Urothelium cell line (cell line): ENCODE data around the gene FAM117B.
"Not testable (repeated sequence)": the region's sequence is repeated elsewhere in the genome, so short reads cannot be mapped to it uniquely, and the experiment has no call there.

Experiments
- DNase-seq: peaks from one replicate; pipeline ENCODE4 v3.0.0; 2011; ENCODE audit warnings: low spot score, mixed read lengths
- FAIRE-seq: peaks from 2 replicates; lab custom pipeline; 2011; peaks lifted over from hg19 to GRCh38; lab: Jason Lieb, UNC

The FAM117B gene

GRCh38 chr2:202807431-202808138 lies 172.8 kb downstream of the FAM117B start:
- not testable (repeated sequence) for DNase-seq, FAIRE-seq

- FAIRE-seq (no peak), DNase-seq (no peak)
These were observed 174.0 kb downstream of the FAM117B start for GRCh38 chr2:202808754-202809153.

DNA sequence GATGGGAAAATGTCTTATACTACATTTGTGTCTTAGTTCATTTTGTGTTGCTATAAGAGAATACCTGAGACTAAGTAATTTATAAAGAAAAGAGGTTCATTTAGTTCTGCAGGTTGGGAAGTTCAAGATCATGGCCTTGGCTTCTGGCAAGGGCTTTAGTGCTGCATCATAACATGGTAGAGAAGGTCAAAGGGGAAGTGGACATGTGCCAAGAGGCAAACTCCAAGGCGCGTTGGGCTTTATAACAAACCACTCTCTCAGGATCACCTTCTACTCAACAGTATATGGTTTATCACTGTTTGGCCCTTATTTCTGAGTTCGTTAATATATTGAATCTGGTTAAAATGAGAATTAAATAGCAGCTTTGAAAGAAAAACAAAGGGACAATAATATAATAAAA lies 178.6 kb downstream of the FAM117B start:
- DNase-seq: no peak

DNA sequence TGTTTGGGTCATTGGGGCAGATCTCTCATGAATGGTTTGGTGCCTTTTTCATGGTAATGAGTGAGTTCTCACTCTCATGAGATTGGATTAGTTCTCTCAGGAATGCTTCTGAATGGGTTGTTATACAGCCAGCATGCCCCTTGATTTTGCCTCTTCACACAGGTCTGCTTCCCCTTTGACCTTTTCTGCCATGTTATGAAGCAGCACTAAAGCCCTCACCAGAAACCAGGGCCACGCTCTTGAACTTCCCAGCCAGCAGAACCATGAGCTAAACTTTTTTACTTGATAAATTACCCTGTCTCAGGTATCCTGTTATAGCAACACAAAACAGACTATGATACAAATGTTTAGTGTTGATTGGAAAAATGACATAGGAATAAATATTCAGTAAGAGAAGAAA lies 179.5 kb downstream of the FAM117B start:
- DNase-seq (no peak), FAIRE-seq (no peak)

More for the DNA sequence above, 178.6 kb downstream of the FAM117B start:
- no peak for FAIRE-seq

- DNase-seq (no peak), FAIRE-seq (no peak)
These were observed 181.0 kb downstream of the FAM117B start for GRCh38 chr2:202815548-202816360.

- DNase-seq: no peak
- FAIRE-seq: no peak
These were observed 183.0 kb downstream of the FAM117B start for GRCh38 chr2:202817771-202818170.

GRCh38 chr2:202818321-202818720 lies 183.6 kb downstream of the FAM117B start:
- FAIRE-seq (no peak), DNase-seq (no peak)
